GM19463 (cell line): Measurements from ENCODE around the gene MED16.
"Not testable (repeated sequence)": the region's sequence is repeated elsewhere in the genome, so short reads cannot be mapped to it uniquely, and the experiment has no call there.

Source experiments
- ATAC-seq: cut with Tn5 transposase; IDR thresholded peaks from one replicate; pipeline ENCODE4 v1.9.1; 2021; ENCODE audit warnings: mild to moderate bottlenecking, moderate library complexity; ENCODE audit not compliant: unreplicated experiment

Gene MED16

DNA sequence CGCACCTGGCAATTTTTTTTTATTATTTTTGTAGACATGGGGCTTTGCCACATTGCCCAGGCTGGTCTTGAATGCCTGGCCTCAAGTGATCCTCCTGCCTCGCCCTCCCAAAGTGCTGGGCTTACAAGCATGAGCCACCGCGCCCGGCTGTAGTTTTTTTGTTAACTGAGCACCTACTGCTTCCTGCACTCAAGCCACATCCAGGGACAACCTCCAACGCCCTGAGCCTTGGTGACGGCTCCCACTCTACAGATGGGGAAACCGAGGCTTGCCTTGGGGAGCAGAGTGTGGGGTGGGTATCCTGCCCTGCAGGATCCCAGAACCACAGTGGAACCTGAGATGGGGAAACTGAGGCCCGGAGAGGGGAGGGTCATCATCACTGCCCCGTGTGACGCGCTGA is 37.8 kb downstream of the MED16 start:
- no peak for ATAC-seq

DNA sequence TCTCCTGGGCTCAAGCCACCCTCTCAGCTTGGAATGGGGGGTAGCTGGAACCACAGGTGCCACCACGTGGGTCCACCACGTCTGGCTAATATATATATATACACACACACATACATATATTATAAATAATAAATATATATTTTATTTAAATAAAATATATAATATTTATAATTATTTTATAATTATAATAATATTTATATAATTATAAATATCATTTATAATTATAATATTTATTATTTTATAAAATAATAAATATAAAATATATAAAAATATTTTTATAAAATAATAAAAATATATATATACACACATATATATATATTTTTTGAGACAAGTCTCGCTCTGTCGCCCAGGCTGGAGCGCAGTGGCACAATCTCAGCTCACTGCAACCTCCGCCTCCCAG is 38.4 kb downstream of the MED16 start:
- no peak for ATAC-seq

DNA sequence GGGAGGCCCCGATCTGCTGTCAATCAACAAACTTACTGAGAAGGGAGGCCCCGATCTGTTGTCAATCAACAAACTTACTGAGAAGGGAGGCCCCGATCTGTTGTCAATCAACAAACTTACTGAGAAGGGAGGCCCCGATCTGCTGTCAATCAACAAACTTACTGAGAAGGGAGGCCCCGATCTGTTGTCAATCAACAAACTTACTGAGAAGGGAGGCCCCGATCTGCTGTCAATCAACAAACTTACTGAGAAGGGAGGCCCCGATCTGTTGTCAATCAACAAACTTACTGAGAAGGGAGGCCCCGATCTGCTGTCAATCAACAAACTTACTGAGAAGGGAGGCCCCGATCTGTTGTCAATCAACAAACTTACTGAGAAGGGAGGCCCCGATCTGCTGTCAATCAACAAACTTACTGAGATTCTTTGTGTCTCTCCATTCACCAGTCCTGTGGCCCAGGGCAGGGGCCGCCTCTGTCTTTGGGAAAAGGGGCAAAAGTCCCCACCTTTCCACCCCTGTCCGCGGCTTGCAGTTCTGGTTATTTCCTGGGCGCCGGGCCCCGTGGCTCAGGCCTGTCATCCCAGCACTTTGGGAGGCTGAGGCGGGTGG is 39.3 kb downstream of the MED16 start:
- not testable (repeated sequence) for ATAC-seq

DNA sequence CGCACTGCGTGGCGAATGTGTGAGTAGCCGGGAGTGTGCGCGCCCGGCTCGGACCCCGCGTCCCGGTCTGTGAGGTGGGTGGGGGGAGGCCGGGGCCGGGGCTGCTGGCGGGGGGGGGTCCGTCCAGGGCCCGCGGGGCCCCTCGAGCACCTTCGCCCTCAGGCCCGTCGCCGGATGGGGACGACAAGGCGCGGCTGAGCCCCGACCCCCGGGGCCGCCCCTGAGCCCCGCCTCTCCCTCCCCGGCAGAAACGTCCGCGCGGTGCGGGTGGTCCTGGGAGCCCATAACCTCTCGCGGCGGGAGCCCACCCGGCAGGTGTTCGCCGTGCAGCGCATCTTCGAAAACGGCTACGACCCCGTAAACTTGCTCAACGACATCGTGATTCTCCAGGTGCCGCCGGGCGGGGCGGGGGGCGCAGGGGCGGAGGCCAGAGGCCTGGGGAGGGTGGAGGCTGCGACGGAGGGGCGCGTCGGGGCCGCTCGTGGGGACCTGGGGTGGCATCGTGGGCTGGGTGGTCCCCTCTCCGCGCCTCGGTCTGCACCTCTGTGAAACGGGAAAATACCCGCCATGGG is 39.9 kb downstream of the MED16 start:
- no peak for ATAC-seq

DNA sequence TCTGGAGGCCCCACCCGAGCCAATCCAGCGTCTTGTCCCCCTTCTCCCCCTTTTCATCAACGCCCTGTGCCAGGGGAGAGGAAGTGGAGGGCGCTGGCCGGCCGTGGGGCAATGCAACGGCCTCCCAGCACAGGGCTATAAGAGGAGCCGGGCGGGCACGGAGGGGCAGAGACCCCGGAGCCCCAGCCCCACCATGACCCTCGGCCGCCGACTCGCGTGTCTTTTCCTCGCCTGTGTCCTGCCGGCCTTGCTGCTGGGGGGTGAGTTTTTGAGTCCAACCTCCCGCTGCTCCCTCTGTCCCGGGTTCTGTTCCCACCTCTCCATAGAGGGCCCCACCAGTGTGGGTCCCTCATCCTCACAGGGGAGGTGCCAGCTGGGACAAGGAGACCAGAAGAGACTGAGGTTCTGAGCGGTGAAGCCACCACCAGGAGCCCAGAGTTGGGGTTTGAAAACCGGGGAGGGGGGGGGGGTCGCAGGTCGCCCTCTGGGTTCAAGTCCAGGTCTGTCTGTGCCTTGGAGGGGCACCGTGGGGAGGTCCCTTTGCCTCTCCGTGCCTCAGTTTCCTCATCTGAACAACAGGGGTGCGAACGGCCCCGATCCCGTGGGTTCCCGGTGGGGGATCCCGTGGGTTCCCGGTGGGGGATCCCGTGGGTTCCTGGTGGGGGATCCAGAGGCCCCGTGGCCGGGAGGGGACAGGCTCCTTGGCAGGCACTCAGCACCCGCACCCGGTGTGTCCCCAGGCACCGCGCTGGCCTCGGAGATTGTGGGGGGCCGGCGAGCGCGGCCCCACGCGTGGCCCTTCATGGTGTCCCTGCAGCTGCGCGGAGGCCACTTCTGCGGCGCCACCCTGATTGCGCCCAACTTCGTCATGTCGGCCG is 40.6 kb downstream of the MED16 start, which contains the start of gene ELANE:
Gene ELANE, plus strand, starts transcription at position 168 of the 878 bp plus-strand sequence. Its CDS starts 26 bp downstream, at position 194.
- ATAC-seq: no peak

DNA sequence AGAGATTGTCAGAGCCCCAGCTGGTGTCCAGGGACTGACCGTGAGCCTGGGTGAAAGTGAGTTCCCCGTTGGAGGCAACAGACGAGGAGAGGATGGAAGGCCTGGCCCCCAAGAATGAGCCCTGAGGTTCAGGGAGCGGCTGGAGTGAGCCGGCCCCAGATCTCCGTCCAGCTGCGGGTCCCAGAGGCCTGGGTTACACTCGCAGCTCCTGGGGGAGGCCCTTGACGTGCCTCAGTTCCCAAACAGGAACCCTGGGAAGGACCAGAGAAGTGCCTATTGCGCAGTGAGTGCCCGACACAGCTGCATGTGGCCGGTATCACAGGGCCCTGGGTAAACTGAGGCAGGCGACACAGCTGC is 42.0 kb downstream of the MED16 start:
- ATAC-seq: no peak

DNA sequence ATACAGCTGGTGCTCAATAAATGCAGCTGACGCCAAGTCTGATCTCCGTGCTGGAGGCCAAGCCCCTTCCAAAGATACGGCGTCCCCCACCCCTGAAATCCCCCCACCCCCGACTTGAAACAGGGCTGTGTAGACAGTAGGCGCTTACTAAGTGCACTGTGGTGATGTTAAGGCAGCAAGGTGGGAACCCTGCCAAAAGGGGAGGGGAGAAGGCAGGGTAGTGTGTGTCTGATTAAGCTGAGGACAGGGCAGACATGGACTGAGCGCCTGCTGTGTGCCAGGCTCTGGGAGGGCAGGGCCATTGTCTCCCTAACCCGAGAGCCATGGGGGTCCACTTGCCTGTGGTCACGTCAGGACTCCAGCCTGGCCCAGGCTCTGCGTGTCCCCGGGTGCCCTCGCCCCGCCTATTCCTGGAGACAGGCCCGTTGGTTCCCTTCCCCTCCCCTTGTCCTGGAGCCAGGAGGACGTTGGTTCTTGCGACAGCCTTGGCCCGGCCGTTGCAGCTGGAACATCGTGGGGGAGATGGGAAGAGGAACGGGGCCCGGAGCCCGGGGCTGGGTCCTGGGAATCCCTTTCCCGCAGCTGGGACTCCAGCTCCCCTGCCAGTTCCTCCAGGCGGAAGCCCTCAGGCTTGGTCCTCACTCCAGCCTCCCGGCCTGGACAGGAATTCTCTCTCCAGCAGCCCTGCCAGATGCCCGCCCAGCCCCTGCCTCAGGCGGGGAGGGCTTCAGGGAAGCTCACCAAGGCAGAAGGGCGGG is 42.6 kb downstream of the MED16 start:
- no peak for ATAC-seq

DNA sequence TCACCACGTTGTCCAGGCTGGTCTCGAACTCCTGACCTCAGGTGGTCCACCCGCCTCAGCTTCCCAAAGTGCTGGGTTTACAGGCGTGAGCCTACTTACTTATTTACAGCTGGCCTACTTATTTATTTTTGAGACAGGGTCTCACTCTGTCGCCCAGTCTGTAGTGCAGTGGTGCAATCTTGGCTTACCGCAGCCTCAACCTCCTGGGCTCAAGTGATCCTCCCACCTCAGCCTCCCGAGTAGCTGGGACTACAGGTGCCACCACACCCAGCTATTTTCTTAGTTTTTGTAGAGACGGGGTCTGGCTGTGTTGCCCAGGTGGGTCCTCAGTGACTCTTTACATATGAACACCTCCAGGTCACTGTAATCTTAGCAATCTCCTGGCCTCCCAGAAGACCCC is 43.8 kb downstream of the MED16 start:
- not testable (repeated sequence) for ATAC-seq

DNA sequence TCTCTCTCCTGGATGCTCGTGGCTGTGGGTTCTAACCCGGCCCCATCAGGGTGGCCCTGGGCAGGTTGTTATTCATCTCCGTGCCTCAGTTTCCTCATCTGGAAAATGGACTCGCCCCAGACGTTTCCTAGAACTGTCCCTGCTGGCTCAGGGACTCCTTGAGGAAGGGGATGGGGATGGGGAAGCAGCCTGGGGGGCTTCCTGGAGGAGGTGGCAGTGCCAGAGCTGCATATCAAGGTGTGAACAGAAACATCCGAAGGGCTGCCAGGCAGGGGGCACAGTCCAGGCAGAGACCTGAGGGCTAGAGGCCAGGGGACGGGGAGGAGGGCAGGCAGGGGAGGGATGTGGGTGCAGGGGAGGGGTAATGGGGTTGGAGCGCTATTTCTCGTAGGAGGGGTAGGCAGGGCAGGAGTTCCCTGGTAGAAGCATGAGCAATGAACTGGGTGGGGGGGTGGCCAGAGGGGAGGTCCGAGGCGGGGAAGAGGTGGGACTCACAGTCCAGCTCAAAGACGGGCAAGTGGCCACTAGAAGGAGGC is 44.5 kb downstream of the MED16 start:
- ATAC-seq: no peak

DNA sequence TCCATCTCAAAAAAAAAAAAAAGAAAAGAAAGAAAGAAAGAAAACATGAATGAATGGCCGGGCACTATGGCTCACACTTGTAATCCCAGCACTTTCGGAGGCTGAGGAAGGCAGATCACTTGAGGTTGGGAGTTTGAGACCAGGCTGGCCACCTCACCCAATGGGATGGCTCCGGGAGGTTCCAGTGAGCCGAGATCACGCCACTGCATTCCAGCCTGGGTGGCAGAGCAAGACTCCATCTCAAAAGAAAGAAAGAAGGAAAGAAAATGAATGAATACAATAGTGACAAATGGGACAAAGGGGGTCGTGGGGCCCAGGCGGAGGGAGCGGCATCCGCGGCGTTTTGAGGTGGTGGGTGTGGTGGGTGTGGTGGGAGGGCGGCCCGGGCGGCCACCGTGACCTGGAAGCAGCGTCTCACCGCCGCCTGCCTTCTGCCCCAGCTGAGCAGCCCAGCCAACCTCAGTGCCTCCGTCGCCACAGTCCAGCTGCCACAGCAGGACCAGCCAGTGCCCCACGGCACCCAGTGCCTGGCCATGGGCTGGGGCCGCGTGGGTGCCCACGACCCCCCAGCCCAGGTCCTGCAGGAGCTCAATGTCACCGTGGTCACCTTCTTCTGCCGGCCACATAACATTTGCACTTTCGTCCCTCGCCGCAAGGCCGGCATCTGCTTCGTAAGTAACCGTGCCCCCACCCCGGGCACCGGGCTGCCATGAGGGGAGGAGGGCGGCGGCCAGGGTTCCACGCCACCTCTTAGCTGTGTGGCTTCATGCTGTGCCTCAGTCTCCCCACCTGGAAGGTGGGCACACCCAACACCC is 47.1 kb downstream of the MED16 start:
- no peak for ATAC-seq

DNA sequence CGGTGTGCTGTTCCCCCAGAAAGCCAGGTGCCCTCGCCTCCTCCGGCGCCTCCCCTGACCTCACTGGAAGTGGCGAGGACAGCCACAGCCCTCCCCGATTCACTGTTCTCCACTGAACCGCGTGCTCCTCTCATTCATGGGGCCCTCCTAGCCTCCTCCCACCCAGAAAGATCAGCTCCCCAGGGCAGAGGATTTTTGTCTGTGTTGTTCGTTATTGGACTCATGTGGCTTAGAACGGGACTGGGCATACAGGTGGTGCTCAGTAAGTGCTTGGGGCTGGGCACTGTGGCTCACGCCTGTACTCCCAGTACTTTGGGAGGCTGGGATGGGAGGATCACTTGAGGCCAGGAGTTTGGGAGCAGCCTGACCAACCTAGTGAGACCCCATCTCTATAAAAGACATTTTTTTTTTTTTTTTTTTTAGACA is 48.4 kb downstream of the MED16 start:
- ATAC-seq: no peak

DNA sequence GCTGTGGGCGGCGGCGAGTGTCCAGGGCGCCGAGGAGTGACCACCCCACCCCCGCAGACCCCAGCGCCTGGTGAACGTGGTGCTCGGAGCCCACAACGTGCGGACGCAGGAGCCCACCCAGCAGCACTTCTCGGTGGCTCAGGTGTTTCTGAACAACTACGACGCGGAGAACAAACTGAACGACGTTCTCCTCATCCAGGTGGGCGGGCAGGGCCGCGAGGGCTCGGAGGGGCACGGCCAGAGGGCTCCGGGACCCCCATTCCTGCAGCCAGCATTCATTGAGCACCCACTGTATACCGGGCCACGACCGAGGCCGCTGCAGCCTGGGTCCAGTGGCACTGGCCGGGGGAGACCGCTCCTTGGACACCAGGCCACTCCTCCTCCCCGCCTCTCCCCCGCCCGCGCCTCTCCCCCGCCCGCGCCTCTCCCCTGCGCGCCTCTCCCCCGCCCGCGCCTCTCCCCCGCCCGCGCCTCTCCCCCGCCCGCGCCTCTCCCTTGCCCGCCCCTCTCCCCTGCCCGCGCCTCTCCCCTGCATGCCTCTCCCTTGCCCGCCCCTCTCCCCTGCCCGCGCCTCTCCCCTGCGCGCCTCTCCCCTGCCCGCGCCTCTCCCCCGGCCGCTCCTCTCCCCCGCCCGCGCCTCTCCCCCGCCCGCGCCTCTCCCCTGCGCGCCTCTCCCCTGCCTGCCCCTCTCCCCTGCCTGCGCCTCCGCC is 49.0 kb downstream of the MED16 start:
- no peak for ATAC-seq

DNA sequence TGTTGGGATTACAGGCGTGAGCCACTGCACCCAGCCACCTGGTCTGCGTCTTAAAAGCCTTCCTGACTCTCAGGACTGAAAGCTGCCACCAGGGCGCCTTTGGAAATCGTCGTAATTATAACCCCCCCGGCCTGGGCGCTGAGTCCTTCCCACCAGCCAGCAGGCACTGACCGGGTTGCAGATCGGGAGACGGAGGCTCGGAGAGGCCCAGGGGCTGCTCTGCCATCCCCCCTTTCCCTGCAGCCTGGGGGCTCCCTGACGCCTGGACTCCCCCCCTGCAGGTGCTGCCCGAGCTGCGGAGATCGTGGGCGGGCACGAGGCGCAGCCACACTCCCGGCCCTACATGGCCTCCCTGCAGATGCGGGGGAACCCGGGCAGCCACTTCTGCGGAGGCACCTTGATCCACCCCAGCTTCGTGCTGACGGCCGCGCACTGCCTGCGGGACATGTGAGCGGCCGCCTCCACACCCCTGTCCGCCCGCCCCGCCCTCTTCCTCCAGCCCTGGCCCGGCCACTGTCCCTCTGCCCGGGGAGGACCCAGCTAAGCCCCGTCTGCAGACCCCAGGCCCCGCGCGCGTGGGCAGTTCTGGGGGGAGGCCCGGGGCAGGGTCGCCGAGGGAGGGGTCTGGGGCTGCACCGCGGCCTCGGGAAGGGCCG is 49.7 kb downstream of the MED16 start:
- ATAC-seq: no peak

DNA sequence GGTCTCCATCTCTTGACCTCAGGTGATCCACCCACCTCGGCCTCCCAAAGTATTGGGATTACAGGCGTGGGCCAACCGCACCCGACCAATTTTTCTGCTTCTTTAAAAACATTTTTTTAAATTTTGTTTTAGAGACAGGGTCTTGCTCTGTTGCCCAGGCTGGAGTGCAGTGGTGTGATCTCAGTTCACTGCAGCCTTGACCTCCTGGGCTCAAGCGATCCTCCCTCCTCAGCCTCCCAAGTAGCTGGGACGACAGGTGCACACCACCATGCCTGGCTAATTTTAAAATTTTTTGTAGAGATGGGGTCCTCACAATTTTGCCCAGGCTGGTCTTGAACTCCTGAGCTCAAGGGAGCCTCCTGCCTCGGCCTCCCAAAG is 50.2 kb downstream of the MED16 start:
- not testable (repeated sequence) for ATAC-seq

DNA sequence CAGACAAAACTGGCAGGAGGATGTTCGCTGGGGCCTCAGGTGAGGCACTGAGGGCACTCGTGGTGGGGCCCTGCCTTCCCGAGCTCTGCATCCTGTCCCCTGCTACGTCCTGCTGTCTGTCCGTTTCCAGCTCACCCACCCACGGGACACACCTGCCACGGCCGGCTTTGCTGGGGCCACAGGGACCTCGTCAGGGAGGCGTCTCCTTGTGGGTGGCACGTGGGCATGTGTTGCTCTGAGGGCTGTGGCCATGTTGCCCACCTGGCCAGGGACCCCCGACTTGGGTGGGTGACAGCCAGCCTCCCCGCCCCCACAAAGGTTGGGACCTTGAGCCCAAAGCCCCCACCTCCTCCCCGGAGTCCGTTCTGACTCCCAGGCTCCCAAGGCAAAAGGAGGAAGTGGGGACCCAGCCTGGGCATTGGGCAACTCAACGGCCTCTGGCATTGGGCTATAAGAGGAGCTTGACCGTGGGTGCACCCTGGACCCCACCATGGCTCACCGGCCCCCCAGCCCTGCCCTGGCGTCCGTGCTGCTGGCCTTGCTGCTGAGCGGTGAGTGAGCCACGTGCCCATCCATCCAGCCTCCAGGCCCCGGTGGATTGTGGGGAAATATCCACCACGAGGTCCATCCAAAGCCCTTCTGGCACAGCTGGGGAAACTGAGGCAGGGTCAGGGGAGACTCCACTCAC is 52.3 kb downstream of the MED16 start, which contains the start of gene PRTN3:
Gene PRTN3, plus strand, starts transcription at position 481 of the 688 bp plus-strand sequence. Its CDS starts 10 bp downstream, at position 491.
- no peak for ATAC-seq

DNA sequence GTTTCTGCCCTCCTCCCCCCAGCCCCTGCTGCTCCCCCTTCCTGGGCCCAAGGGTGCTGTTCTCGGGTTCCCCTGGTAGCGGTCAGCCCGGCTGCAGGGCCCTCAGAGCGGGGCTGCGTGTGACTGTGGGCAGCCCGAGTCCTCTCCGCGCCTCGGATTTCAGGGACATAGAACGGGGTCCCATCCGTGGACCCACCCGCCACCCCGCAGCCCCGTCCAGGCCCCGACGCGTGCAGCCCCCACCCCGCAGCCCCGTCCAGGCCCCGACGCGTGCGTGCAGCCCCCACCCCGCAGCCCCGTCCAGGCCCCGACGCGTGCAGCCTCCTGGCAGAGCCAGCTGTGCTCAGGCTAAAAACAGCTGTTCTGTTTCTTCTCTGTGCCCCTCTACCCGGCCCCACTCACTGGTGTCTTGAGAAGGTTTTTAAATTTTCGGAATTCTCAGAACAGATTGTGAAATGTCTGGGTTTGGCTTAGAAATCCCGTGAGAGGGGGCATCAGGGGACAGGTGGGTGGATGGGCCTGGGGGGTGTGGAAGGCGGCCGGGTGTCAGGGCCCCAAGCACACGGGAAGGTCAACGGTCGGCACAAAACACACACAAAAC is 57.7 kb downstream of the MED16 start:
- ATAC-seq: no peak

DNA sequence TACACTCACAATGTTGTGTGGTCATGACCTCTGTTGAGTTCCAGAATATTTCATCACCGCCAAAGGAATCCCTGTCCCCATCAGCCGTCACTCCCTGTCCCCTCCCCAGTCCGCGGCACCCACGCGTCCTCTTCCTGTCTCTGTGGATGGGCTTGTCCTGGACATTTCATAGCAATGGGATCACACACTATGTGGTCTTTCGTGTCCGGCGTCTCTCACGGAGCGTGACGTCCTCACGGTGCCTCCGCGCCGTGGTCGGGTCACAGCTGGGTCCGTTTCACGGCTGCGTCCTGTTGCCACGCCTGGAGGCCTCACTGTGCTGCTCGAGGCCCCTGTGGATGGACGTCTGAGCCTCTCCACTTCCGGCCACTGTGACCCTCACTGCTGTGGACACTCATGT is 58.8 kb downstream of the MED16 start:
- no peak for ATAC-seq
